Measurements from ENCODE around the gene GDPD5. TPM values are rescaled to one million over a fixed set of nuclear protein-coding genes. Genes with fewer than 3 reads are reported as not detected.

The GDPD5 gene
- total RNA-seq, 2 donors from 2014 or later: 3.0 to 8.6 TPM

- Mint-ChIP-seq H3K4me3 (peak overlapping the region; percentile 99), H3K36me3 (ENCODE audit: low read depth) (peaks cover 13% of the 10 kb centered on the region), H3K9me3 (no peaks in the 10 kb centered on the region), H3K4me1 (peaks cover 69% of the 10 kb centered on the region), H3K27me3 (ENCODE audit: insufficient read depth) (no peaks in the 10 kb centered on the region), H3K27ac (peak overlapping the region; percentile 85)
- H3K27me3 ChIP-seq (ENCODE audit: control insufficient read depth, insufficient read depth, low read length, poor library complexity, severe bottlenecking): no peaks in the 10 kb centered on the region
- H3K27ac ChIP-seq (ENCODE audit: low read depth, low read length): no peak overlapping the region
- peaks cover 43% of the 10 kb centered on the region for H3K4me1 ChIP-seq (ENCODE audit: control insufficient read depth, insufficient read depth, low read length)
- 81 to 86% methylated on average over 1 of the region's 1 CpG for WGBS, 2 experiments (ENCODE audit: insufficient coverage in 1 of 2, insufficient read length in 1 of 2)
- H3K9ac ChIP-seq (ENCODE audit: extremely low read depth, low read length, poor library complexity, severe bottlenecking): no peak overlapping the region
- peaks cover 21% of the 10 kb centered on the region for H3K36me3 ChIP-seq (ENCODE audit: control insufficient read depth, insufficient read depth, low read length)
- TF ChIP-seq CTCF (conservative IDR thresholded peaks at IDR 0.05): no peak
- H3K9me3 ChIP-seq (ENCODE audit: control insufficient read depth, low read length): no peaks in the 10 kb centered on the region
- H3K4me3 ChIP-seq (ENCODE audit: low read length): no peak overlapping the region
- DNase-seq: no peak
Observed at GRCh38 chr11:75560644-75561043, 34.9 kb upstream of the GDPD5 start.

- Histone ChIP-seq H3K27me3 (ENCODE audit: control insufficient read depth, insufficient read depth, low read length, poor library complexity, severe bottlenecking) (no peaks in the 10 kb centered on the region), H3K27ac (ENCODE audit: low read depth, low read length) (peak overlapping the region; percentile 56), H3K4me3 (ENCODE audit: low read length) (peak overlapping the region; percentile 66), H3K4me1 (ENCODE audit: control insufficient read depth, insufficient read depth, low read length) (peaks cover 32% of the 10 kb centered on the region), H3K9ac (ENCODE audit: extremely low read depth, low read length, poor library complexity, severe bottlenecking) (peak overlapping the region; percentile 43), H3K9me3 (ENCODE audit: control insufficient read depth, low read length) (no peaks in the 10 kb centered on the region), H3K36me3 (ENCODE audit: control insufficient read depth, insufficient read depth, low read length) (peaks cover 7% of the 10 kb centered on the region)
- Mint-ChIP-seq H3K27me3 (ENCODE audit: insufficient read depth) (no peaks in the 10 kb centered on the region), H3K36me3 (ENCODE audit: low read depth) (peaks cover 6% of the 10 kb centered on the region), H3K9me3 (no peaks in the 10 kb centered on the region), H3K27ac (peak overlapping the region; percentile 89), H3K4me3 (peak overlapping the region; percentile 35), H3K4me1 (peaks cover 60% of the 10 kb centered on the region)
- 17 to 31% methylated on average over 3 to 8 of the region's 8 CpGs for WGBS, 2 experiments (ENCODE audit: insufficient coverage in 1 of 2, insufficient read length in 1 of 2)
- DNase-seq: peak; percentile 81
- no peak for TF ChIP-seq CTCF (conservative IDR thresholded peaks at IDR 0.05)
Observed at GRCh38 chr11:75558939-75559843, 33.5 kb upstream of the GDPD5 start.

- Mint-ChIP-seq H3K4me3 (no peak overlapping the region), H3K36me3 (ENCODE audit: low read depth) (no peaks in the 10 kb centered on the region), H3K9me3 (no peaks in the 10 kb centered on the region), H3K27me3 (ENCODE audit: insufficient read depth) (no peaks in the 10 kb centered on the region), H3K4me1 (peaks cover 62% of the 10 kb centered on the region), H3K27ac (no peak overlapping the region)
- 88 to 93% methylated on average over 8 to 16 of the region's 17 CpGs for WGBS, 2 experiments (ENCODE audit: insufficient coverage in 1 of 2, insufficient read length in 1 of 2)
- Histone ChIP-seq H3K27me3 (ENCODE audit: control insufficient read depth, insufficient read depth, low read length, poor library complexity, severe bottlenecking) (no peaks in the 10 kb centered on the region), H3K9me3 (ENCODE audit: control insufficient read depth, low read length) (no peaks in the 10 kb centered on the region), H3K9ac (ENCODE audit: extremely low read depth, low read length, poor library complexity, severe bottlenecking) (no peak overlapping the region), H3K36me3 (ENCODE audit: control insufficient read depth, insufficient read depth, low read length) (no peaks in the 10 kb centered on the region), H3K27ac (ENCODE audit: low read depth, low read length) (no peak overlapping the region), H3K4me1 (ENCODE audit: control insufficient read depth, insufficient read depth, low read length) (peaks cover 44% of the 10 kb centered on the region), H3K4me3 (ENCODE audit: low read length) (no peak overlapping the region)
- TF ChIP-seq CTCF (conservative IDR thresholded peaks at IDR 0.05): no peak
- peak; percentile 63 for DNase-seq
Observed at GRCh38 chr11:75557666-75558494, 32.1 kb upstream of the GDPD5 start.
